BE2C (cell line): Measurements from ENCODE around the gene NSD2.

Source experiments
- DNase-seq: peaks from one replicate; pipeline ENCODE4 v3.0.0-alpha.2; 2020
- H3K27me3 ChIP-seq: fragments of 250-450 bp; sonication (Bioruptor Pico); 2 replicates; pipeline ENCODE4 v1.5.1; 2020; ENCODE audit warnings: mild to moderate bottlenecking
- H3K36me3 ChIP-seq: fragments of 250-450 bp; sonication (Bioruptor Pico); 2 replicates; pipeline ENCODE4 v1.5.1; 2020; ENCODE audit warnings: mild to moderate bottlenecking
- H3K4me1 ChIP-seq: fragments of 250-450 bp; sonication (Bioruptor Pico); 2 replicates; pipeline ENCODE4 v1.5.1; 2020
- H3K4me3 ChIP-seq: 2 replicates; pipeline ENCODE4 v1.5.1; 2011; ENCODE audit warnings: low read depth, low read length
- H3K9me3 ChIP-seq: fragments of 250-450 bp; sonication (Bioruptor Pico); 2 replicates; pipeline ENCODE4 v1.5.1; 2020
- TF ChIP-seq, protein P1 (sequence below): IDR thresholded peaks from 2 replicates; pipeline ENCODE4 v1.5.1; 2012; ENCODE audit warnings: mild to moderate bottlenecking, low read depth, low read length

The NSD2 gene

DNA sequence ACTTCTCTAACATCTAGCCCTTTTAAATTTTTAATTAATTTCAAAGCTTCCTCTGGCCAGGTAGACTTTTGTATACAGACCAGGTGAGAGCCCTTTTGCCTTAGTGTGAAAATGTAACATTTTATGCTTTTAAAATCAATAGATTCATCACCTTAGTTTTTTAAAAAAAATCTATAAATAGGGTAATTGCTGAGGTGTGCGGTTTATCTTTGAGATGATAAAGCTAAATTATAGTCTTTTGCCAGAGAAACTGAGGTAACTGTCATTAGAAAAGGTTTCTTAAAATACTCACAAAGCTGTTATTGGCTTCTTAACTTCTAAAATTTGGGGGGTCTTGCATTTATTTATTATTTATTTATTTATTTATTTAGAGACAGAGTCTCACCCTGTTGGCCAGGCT lies 74.7 kb downstream of the NSD2 start:
- peaks cover 50% of the 10 kb centered on the region for H3K36me3 ChIP-seq
- TF ChIP-seq, protein P1, sequence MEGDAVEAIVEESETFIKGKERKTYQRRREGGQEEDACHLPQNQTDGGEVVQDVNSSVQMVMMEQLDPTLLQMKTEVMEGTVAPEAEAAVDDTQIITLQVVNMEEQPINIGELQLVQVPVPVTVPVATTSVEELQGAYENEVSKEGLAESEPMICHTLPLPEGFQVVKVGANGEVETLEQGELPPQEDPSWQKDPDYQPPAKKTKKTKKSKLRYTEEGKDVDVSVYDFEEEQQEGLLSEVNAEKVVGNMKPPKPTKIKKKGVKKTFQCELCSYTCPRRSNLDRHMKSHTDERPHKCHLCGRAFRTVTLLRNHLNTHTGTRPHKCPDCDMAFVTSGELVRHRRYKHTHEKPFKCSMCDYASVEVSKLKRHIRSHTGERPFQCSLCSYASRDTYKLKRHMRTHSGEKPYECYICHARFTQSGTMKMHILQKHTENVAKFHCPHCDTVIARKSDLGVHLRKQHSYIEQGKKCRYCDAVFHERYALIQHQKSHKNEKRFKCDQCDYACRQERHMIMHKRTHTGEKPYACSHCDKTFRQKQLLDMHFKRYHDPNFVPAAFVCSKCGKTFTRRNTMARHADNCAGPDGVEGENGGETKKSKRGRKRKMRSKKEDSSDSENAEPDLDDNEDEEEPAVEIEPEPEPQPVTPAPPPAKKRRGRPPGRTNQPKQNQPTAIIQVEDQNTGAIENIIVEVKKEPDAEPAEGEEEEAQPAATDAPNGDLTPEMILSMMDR, result no peak
- no peaks in the 10 kb centered on the region for H3K27me3 ChIP-seq
- no peaks in the 10 kb centered on the region for H3K4me1 ChIP-seq
- H3K9me3 ChIP-seq, result no peaks in the 10 kb centered on the region
- DNase-seq, result no peak
- no peak overlapping the region for H3K4me3 ChIP-seq

DNA sequence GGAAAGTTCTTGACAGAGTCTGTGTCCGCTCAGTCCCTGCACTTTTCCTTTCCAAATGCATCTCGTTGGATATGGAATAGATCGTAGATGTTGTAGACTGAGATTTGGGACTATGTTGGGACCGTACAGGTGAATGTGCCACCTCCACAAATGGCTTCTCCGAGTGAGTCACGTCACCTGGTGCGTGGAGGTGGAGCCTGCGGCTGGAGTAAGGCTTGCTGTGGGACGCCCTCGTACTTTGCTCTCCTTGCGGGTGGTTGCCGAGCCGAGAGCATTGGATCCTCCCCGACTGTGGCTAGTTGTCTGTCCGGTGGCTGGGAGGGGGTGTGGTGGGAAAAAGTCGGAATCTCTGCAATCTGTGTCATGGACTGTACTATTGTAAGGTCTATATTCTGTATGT lies 77.0 kb downstream of the NSD2 start:
- no peaks in the 10 kb centered on the region for H3K4me1 ChIP-seq
- H3K4me3 ChIP-seq, result no peak overlapping the region
- H3K27me3 ChIP-seq, result no peaks in the 10 kb centered on the region
- DNase-seq, result no peak
- H3K36me3 ChIP-seq, result peaks cover 52% of the 10 kb centered on the region
- TF ChIP-seq, protein P1, result no peak
- H3K9me3 ChIP-seq, result no peaks in the 10 kb centered on the region

DNA sequence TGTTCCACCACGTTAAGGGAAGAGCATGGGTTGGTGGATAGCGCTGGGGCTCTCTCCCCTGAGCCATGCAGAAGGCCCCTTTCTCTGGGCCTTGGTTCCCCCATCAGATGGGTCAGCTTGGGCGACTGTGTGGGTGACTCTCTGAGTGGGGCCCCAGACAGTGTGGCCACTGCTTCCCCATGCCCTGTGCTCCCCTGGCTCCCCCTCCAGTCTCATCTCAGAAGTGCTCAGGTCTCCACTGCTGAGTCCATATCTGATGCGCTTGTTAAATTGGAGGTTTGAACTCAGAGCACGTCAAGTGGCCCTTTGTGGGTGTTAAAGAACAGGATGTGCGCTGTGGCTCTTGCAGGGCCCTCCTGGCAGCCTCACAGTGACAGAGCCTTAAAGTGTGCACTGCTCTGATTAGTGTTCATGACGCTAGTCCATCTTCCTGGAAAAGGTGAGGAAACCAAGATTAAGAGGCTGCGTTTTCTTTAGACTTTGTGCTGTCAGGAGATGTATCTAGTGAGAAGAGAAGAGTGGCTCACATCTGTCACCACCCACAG lies 77.8 kb downstream of the NSD2 start:
- Histone ChIP-seq H3K36me3 (peaks cover 56% of the 10 kb centered on the region), H3K27me3 (no peaks in the 10 kb centered on the region), H3K4me1 (no peaks in the 10 kb centered on the region), H3K9me3 (no peaks in the 10 kb centered on the region), H3K4me3 (no peak overlapping the region)
- TF ChIP-seq, protein P1, result no peak
- no peak for DNase-seq

DNA sequence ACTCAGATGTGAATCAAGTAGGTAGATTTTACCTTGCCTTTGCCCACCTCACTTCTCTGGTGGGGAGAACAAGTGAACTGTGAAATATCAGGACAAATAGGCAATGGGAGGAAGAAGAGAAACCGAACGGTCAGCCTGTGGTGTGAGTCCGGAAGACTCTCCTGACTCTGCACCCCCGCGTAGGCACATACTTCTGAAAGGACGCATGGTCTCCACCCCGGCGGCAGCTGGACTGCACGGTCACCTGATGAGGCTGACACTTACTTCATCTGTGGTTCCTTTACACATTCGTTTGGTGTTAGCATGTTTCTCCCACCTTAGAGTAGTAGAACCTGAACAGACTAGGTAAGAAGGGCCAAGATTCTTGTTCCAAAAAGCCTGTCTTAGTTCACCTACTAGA lies 79.2 kb downstream of the NSD2 start:
- Histone ChIP-seq H3K4me3 (no peak overlapping the region), H3K9me3 (no peaks in the 10 kb centered on the region), H3K27me3 (no peaks in the 10 kb centered on the region), H3K4me1 (no peaks in the 10 kb centered on the region), H3K36me3 (peaks cover 61% of the 10 kb centered on the region)
- no peak for DNase-seq
- TF ChIP-seq, protein P1, result no peak

DNA sequence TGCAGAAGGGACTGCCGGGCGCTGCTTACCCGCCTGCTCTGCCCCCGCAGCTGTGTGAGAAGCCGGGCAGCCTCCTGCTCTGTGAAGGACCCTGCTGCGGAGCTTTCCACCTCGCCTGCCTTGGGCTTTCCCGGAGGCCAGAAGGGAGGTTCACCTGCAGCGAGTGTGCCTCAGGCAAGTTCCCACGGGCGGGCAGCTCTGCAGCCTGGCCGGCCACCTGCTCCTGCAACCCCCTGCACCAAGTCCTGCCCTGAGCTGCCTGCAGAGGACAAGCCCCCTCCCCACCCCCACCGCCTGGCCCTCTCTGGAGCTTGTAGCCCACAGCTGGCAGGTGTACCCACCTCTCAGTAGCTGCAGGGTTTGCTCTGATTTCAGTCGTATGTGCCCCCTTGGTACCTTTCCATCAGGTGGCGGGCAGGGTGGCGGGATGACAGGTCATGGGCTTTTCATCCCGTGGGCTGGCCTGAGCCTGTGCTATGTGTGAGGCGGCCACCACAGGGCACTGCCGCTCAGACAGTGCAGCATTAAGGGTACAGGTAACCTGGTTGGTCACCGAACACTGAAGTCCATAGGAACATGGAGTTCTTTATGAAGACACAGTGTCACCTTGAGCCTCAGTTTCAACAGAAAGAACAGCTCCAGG lies 81.0 kb downstream of the NSD2 start:
- TF ChIP-seq, protein P1, result no peak
- Histone ChIP-seq H3K27me3 (no peaks in the 10 kb centered on the region), H3K4me1 (no peaks in the 10 kb centered on the region), H3K9me3 (no peaks in the 10 kb centered on the region), H3K36me3 (peaks cover 68% of the 10 kb centered on the region), H3K4me3 (no peak overlapping the region)
- no peak for DNase-seq

DNA sequence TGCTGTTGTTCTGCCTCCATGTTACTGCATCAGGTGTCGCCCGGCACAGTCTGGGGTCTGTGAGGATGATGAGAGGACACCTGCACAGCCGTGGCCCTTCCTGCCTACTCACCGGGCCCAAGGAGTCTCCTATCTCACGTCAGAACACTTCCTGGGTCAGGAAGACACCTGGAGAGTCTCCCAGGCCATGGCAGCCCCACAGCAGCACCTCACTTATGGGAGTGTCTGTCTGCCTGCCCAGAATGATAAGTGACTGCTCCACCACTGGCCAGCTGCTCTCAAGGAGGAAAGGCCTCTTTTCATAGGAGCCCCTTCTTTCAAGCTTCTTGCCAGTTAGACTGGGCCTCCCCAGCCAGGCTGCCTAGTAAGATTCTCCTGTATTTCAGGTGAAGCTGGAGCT lies 81.5 kb downstream of the NSD2 start:
- Histone ChIP-seq H3K9me3 (no peaks in the 10 kb centered on the region), H3K36me3 (peaks cover 72% of the 10 kb centered on the region), H3K27me3 (no peaks in the 10 kb centered on the region), H3K4me1 (no peaks in the 10 kb centered on the region), H3K4me3 (no peak overlapping the region)
- DNase-seq, result no peak
- TF ChIP-seq, protein P1, result no peak
